ENCODE data around the gene CDH12. TPM values are rescaled to one million over a fixed set of nuclear protein-coding genes. Genes with fewer than 3 reads are reported as not detected.
"Not testable (repeated sequence)": the region's sequence is repeated elsewhere in the genome, so short reads cannot be mapped to it uniquely, and the experiment has no call there.

CDH12 gene
- total RNA-seq, 1 experiment from 2014 or later, result 33.1 TPM

DNA sequence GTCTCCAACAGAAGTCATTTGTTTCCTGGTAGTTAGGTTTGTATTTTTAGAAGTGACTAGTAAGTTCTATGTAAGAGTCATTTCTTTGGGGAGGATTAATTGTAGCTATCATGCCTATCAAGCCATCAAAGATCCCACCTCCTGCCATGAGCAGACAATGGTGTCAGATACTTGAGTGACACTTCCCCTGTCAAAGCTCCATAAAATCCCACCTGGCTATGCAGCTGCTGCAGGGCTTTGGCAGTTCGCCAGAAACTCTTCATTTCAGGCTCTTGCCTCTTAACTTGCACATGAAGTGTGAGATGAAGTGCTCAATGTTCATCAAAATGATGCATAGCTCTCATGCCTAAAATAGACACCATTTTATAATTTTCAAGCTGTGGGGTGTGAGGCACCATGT, 312.1 kb downstream of the CDH12 start:
- DNase-seq (ENCODE audit: low read depth, low spot score), result no peak
- in situ Hi-C loops (cut with HindIII; ENCODE audit: low pct_unique_long_range_greater_than_20kb, low sequenced_read_pairs), result no loop called here

DNA sequence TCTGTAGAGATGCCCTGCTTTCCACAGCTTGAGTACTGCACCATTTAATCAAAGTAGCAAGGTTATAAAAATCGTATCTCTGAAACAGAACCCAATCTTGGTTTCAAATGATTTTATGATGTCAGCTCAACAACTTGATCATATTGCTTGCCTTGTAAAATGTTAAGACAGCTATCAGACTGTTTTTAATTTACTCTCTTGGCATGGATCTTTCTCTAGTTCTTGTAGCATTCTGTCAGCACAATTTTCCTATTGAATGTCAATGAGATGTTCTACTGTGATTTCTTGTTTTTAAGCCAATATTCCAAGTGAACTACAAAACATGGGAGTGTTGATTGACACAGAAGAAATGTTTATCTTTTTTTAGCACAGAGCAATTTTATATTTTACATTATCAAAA, 313.4 kb downstream of the CDH12 start:
- no peak for DNase-seq (ENCODE audit: low read depth, low spot score)
- in situ Hi-C loops (cut with HindIII; ENCODE audit: low pct_unique_long_range_greater_than_20kb, low sequenced_read_pairs), result no loop called here

DNA sequence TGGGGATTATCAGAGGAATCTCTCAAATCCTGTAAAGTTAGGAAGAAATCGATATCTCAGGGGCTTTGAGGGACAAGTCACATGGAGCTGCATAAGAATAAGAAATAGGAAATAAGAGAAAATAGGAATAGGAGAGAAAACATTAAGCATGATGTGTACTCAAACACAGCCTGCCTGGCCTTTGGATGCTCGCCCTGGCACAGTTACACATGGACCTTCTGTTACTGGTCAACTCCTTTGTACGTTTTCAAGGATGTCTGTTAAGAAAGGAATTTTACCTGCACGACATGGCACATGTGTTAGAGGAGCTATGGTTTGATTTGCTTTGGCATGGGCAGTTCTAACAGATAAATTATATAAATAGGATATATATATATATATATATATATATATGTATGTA, 321.2 kb downstream of the CDH12 start:
- in situ Hi-C loops (cut with HindIII; ENCODE audit: low pct_unique_long_range_greater_than_20kb, low sequenced_read_pairs), result no loop called here
- DNase-seq (ENCODE audit: low read depth, low spot score), result no peak

DNA sequence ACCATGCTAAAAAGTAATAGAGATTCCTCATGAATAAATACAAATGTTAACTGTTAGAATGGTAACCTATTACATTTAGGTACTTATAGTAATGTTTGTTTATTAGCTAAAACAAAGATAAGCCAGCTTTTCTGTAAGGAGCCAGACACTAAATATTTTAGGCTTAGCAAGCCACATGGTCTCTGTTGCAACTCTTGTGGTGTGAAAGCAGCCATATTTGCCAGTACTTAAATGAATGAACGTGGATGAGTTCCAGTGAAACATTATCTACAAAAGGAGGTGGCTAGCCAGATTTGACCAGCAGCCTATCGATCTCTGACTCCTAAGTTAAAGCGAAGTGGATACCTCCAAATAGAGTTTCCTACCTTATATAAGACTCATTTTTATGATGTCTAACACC, 331.6 kb downstream of the CDH12 start:
- DNase-seq (ENCODE audit: low read depth, low spot score), result no peak
- in situ Hi-C loops (cut with HindIII; ENCODE audit: low pct_unique_long_range_greater_than_20kb, low sequenced_read_pairs), result no loop called here

DNA sequence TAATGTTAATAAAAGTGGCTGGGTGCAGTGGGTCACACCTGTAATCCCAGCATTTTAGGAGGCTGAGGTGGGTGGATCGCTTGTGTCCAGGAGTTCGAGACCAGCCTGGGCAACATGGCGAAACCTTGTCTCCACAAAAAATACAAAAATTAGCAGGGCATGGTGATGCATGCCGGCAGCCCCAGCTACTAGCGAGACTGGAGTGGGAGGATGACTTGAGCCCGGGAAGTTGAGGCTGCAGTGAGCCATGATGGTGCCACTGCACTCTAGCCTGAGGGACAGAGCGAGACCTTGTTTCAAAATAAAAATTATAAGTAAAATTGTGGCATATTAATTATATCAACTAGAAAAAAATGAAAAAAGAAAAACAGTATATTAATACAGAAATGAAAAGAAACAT, 336.6 kb downstream of the CDH12 start:
- DNase-seq (ENCODE audit: low read depth, low spot score); in situ Hi-C loops (cut with HindIII; ENCODE audit: low pct_unique_long_range_greater_than_20kb, low sequenced_read_pairs): not testable (repeated sequence)

DNA sequence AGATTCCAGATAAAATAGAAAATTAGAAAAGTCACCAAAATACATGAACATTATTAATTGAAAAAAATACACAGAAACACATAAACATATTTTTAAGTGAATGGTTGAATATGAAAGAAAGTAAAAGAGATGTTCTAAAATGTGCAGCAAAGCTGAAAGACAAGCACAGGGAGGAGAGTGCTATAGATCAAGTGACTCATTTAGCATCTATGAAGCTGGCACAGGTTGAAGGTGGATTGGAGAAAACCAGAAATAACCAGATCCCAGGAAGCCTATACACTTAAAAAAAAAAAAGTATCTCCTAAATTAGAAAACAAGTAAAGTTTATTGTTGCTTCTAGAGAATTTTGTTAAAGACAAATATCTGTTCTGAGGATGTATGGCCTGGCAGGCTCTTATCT, 338.9 kb downstream of the CDH12 start:
- in situ Hi-C loops (cut with HindIII; ENCODE audit: low pct_unique_long_range_greater_than_20kb, low sequenced_read_pairs), result no loop called here
- no peak for DNase-seq (ENCODE audit: low read depth, low spot score)

DNA sequence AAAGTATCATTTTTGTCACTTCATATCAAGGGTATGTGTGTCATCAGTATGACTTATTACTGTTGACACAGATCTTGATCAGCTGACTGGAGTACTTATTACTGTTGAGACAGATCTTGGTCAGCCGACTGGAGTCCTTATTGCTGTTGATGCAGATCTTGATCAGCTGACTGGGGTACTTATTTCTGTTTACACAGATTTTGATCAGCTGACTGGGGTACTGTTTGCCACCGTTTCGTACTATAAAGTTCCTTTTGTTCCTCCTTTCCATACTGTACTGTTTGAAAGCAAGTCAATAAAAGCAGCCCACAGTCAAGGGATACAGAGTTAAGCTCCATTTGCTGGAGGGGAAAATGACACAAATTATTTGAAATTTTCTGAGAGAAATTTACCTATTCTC, 347.3 kb downstream of the CDH12 start:
- peak; percentile 100 for DNase-seq (ENCODE audit: low read depth, low spot score)
- in situ Hi-C loops (cut with HindIII; ENCODE audit: low pct_unique_long_range_greater_than_20kb, low sequenced_read_pairs), result no loop called here

DNA sequence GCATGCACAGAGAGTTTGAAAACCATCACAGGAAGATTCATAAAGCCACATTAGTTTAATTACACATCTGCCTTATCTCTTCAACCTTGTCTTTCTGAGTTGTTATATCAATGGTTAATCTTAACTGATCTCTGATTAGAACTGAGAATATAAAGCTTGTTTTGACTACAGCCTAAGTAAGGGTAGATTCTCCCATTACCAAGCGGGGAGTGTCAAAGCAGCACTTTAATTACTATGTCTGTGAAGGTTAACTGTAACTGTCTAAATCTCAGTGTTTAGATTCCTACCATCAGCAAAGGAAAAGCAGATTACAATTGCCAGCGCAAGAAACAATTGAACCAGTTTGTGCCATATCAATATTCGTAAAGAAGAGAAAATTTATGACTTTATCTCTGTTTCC, 348.7 kb downstream of the CDH12 start:
- in situ Hi-C loops (cut with HindIII; ENCODE audit: low pct_unique_long_range_greater_than_20kb, low sequenced_read_pairs), result no loop called here
- no peak for DNase-seq (ENCODE audit: low read depth, low spot score)

DNA sequence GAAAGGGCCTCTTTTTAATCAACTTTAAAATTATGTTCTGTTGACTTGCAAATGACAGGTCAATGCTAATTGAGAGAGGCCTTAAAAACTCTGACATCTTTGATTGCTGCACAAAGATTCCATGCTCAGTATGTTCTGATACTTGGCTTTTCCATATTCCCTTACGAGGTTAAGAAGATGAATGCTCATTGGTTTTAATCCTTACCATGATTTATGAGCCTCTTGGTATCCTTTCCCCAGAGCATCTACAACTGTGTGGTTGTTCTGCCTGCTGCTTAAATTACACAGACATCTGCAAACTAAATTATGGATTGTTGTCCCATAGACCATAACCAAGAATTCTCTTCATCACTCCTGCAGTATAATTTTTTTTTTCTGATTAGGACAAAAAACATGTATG, 352.6 kb downstream of the CDH12 start:
- DNase-seq (ENCODE audit: low read depth, low spot score), result no peak
- in situ Hi-C loops (cut with HindIII; ENCODE audit: low pct_unique_long_range_greater_than_20kb, low sequenced_read_pairs), result no loop called here

DNA sequence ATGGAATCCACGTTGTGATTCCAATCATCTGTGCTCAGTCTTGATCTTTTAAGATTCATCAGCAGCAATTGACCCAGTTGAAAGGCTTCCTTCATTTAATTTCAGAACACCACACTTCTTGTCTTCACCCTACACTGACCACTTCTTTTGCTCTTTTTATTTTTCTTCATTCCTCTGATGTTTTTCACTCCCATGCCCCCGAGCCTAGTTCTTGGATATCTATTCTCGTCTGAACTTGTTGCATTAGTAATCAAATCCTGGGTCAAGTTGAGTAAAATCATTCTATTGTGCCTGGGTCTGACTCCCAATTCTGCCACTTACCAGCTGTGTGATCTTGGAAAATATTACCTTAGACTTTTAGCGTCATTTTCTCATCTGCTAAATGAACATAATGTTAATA, 356.5 kb downstream of the CDH12 start:
- in situ Hi-C loops (cut with HindIII; ENCODE audit: low pct_unique_long_range_greater_than_20kb, low sequenced_read_pairs), result no loop called here
- DNase-seq (ENCODE audit: low read depth, low spot score), result peak; percentile 57

DNA sequence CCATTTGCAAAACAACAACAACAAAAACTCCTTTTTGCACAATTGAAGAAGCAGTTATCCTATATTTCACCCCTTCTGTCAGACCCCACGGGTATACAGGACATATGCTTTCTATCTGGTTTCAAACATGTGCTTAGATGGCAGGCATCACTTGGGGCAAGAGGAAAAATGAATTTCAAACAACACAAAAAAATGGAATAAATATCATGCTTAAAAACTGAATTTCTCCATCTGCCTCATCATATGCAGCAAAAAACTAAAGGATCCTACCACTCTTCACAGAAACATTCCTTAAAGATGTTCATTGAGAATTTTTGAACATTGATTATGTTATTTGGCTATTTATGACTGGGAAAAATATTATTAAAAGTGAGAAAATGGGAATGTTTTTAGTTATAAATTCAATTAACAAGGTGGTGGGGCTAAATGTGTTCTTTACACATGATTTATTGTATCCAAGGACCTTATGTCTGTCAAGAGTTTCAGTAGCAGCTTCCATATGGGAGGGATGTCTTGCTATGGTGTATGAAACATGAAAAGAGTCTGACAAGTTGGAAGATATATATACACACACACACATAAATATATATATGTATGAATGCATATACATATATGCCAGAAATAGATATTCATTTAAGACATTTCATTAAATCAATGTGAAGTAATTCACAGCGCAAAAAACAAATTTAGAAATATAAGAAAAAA, 358.0 kb downstream of the CDH12 start:
- in situ Hi-C loops (cut with HindIII; ENCODE audit: low pct_unique_long_range_greater_than_20kb, low sequenced_read_pairs), result no loop called here

DNA sequence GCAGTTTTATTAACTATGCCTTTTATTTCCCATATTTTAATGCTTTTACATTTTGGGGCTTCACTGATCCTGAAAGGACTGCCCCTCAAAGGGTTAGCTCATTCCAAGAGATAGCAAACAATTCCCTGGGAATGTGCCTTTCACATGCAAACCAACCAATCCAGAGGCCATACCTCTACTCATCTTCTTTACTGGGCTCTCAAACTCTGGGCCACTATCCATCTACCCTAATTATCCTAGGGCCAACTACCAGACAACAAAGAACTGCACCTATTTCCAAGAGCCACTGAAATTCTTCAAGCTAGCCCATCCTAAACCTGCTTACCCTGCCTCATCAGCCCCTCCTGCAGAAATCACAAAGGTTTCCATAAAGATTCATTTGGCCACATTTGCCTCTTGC, 364.7 kb downstream of the CDH12 start:
- in situ Hi-C loops (cut with HindIII; ENCODE audit: low pct_unique_long_range_greater_than_20kb, low sequenced_read_pairs), result no loop called here

More for the DNA sequence above, 358.0 kb downstream of the CDH12 start:
- DNase-seq (ENCODE audit: low read depth, low spot score), result no peak

DNA sequence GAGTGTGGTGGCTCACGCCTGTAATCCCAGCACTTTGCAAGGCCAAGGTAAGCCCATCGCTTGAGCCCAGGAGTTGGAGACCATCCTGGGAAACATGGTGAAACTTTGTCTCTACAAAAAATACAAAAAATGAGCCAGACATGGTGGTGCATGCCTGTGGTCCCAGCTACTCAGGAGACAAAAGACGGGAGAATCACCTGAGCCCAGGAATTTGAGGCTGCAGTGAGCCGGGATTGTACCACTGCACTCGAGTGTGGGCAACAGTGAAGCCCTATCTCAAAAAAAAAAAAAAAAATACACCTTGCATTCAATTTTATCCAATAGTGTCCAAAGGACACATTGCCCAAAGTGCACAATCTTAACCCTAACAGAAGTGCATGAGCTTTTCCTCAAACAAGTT, 372.8 kb downstream of the CDH12 start:
- in situ Hi-C loops (cut with HindIII; ENCODE audit: low pct_unique_long_range_greater_than_20kb, low sequenced_read_pairs), result no loop called here
- DNase-seq (ENCODE audit: low read depth, low spot score), result no peak

More for the DNA sequence above, 364.7 kb downstream of the CDH12 start:
- DNase-seq (ENCODE audit: low read depth, low spot score), result no peak

DNA sequence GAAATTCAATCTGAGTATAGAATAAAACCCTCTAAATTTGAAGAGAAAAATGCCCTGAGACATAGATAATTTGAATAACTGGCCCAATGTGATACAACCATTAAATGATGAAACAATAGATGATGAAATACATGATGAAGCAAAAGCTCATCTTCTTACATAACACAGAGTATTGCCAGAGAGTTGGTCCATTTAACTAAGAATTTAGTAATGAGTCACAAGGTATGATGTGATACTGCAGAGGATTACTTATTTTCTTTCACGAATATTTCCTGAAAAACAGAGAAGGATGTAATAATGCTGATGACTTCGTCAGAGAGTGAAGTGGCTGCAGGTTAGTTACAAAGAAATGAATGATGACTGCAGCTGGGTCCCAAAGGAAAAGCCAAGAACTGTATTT, 379.3 kb downstream of the CDH12 start:
- in situ Hi-C loops (cut with HindIII; ENCODE audit: low pct_unique_long_range_greater_than_20kb, low sequenced_read_pairs), result no loop called here
- DNase-seq (ENCODE audit: low read depth, low spot score), result no peak

DNA sequence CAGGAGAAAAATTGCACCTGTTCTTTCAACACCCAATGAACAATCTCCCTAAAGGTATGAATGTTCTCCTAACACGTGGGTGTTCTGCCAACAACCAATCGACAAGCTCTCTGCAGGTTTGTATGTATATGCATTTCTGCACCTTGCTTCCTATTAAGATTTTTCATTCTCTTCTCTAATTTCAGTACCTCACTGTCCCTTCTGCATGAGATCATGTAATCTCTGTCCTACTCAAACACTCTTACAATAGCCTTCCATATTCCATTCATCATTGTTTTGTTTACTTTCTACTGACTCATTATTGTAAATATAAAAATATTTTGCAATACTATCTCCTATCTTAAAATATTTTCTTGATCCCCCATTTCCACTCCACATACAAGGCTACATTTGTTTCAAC, 382.0 kb downstream of the CDH12 start:
- in situ Hi-C loops (cut with HindIII; ENCODE audit: low pct_unique_long_range_greater_than_20kb, low sequenced_read_pairs), result no loop called here

DNA sequence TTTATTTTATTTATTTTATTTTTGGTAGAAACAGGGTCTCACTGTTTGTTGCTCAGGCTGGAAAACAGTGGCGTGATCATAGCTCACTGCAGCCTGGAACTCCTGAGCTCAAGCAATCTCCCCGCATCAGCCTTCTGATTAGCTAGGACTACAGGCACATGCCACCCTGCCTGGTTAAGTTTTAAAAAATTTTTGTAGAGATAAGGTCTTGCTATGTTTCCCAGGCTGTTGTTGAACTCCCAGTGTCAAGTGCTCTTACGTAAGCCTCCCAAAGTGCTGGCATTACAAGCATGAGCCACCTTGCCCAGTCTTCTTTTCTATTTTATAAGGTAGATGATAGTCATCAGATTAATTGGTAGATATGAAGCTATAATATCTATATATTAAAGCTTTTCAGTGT, 382.7 kb downstream of the CDH12 start:
- in situ Hi-C loops (cut with HindIII; ENCODE audit: low pct_unique_long_range_greater_than_20kb, low sequenced_read_pairs), result no loop called here

More for the DNA sequence above, 382.0 kb downstream of the CDH12 start:
- DNase-seq (ENCODE audit: low read depth, low spot score), result no peak

DNA sequence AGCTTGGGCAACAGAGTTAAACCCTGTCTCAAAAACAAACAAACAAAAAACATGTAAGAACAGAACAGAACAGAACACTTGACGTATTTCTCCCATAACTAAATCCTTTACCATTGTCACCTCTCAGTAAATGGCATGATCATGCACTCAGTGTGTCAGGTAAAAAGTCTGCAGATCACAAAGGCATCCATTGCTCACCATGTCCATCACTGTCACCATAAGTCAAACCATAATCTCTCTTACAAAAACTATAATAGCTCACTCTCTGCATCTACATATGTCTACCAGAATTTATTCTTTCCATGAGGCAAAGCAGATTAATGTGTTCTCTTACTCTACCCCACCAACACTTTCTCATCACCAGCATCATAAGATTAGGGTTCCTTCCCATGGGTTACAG, 387.5 kb downstream of the CDH12 start:
- in situ Hi-C loops (cut with HindIII; ENCODE audit: low pct_unique_long_range_greater_than_20kb, low sequenced_read_pairs), result no loop called here
- no peak for DNase-seq (ENCODE audit: low read depth, low spot score)

More for the DNA sequence above, 382.7 kb downstream of the CDH12 start:
- no peak for DNase-seq (ENCODE audit: low read depth, low spot score)

DNA sequence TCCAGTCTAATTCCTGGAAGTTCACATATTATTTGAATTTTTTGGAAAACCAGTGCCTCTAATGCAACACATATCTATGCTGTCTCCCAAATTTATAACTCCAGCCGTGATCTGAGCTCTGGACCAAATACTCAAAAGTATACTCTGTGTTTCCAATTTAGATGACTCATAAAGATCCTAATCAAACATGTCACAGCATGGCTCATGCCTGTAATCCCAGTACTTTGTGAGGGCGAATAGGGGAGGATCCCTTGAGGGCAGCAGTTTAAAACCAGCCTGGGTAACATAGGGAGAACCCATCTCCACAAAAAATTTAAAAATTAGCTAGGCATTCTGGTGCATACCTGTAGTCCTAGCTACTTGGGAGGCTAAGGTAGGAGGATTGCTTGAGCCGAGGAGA, 388.0 kb downstream of the CDH12 start:
- in situ Hi-C loops (cut with HindIII; ENCODE audit: low pct_unique_long_range_greater_than_20kb, low sequenced_read_pairs), result no loop called here

DNA sequence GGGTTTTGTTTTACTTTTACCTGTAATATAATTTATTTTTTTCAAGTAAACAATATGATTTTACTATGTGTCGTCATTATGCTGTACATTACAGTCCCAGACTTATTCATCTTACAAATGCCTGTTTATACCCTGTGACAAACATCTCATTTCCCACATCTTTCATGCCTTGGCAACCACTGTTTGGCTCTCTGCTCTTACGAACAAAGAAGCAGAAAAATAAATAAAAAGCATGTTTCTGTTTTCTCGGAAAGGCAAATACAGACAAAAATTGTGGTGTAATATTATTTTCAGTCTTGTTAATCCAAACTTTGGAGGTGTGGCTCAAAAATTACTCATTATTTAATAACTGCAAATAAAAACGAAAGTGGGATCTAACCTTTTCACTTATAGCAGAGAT, 393.0 kb downstream of the CDH12 start:
- peak; percentile 32 for DNase-seq (ENCODE audit: low read depth, low spot score)
- in situ Hi-C loops (cut with HindIII; ENCODE audit: low pct_unique_long_range_greater_than_20kb, low sequenced_read_pairs), result no loop called here

More for the DNA sequence above, 388.0 kb downstream of the CDH12 start:
- DNase-seq (ENCODE audit: low read depth, low spot score), result no peak

DNA sequence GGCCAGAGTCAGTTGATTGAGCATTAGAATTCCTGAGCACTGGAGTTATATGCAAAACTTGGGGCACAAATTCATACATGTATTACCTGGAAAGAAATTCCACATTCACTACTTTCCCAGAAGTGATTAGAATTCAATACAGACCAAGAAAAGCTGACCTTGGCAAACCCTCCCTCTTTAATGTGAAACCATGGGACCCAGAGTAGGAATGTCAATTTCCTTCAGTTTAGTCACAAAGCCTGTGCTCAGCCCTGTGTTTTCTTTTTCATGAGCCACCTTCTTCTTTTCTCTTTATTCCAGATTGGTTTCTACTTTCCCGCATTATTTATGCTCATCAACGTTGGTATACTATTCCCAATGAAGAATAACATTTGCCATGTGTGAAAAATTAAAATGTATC, 420.2 kb downstream of the CDH12 start:
- no peak for DNase-seq (ENCODE audit: low read depth, low spot score)
- in situ Hi-C loops (cut with HindIII; ENCODE audit: low pct_unique_long_range_greater_than_20kb, low sequenced_read_pairs), result no loop called here

Measured in SK-MEL-5 (cell line).